A549 (cell line): ENCODE results near the gene PRELP. TPM values are rescaled to one million over a fixed set of nuclear protein-coding genes. Genes with fewer than 3 reads are reported as not detected.

ENCODE experiments used
- ATAC-seq, 2 experiments: fragments of 200-7000 bp in 1 of 2; fragments of >200 bp in 1 of 2; cut with Nextera tagmentation in 1 of 2; cut with Tn5 transposase in 1 of 2; 3 replicates each; pipeline versions ENCODE4 v1.8.0 to v1.9.1; 2018 to 2020; ENCODE audit warnings: mild to moderate bottlenecking in 1 of 2, moderate library complexity in 1 of 2
- CTCF ChIA-PET: fragments of 300-600 bp; sonication (Branson Sonifier 250); formaldehyde crosslinking; extraction: SDS; loops from one replicate; lab custom pipeline; 2021; ENCODE audit warnings: antibody characterized with exemption, inconsistent platforms; lab: Yijun Ruan, JAX
- POLR2A ChIA-PET: fragments of 350-600 bp; formaldehyde crosslinking; extraction: SDS; loops from one replicate; lab custom pipeline; 2021; ENCODE audit warnings: antibody characterized with exemption, inconsistent platforms; lab: Yijun Ruan, JAX
- DNase-seq, 2 experiments: peaks; one replicate each; pipeline versions ENCODE4 v3.0.0 to v3.0.0-alpha.2; 2011 to 2016; ENCODE audit warnings: low read depth in 1 of 2, low spot score in 1 of 2
- FAIRE-seq: peaks from 2 replicates; lab custom pipeline; 2011; peaks lifted over from hg19 to GRCh38; lab: Jason Lieb, UNC
- H3K27ac ChIP-seq, 2 experiments: fragments of >200 bp; sonication (Bioruptor Twin); formaldehyde crosslinking; 3 replicates each; pipeline ENCODE4 v1.5.1; 2016 to 2017
- H3K4me1 ChIP-seq: fragments of >200 bp; sonication (Bioruptor Twin); formaldehyde crosslinking; 3 replicates; pipeline ENCODE4 v1.6.1; 2016
- H3K4me2 ChIP-seq: fragments of >200 bp; sonication (Bioruptor Twin); formaldehyde crosslinking; 3 replicates; pipeline ENCODE4 v1.6.1; 2016
- H3K4me3 ChIP-seq: fragments of >200 bp; sonication (Bioruptor Twin); formaldehyde crosslinking; 3 replicates; pipeline ENCODE4 v1.5.1; 2016
- H3K9me3 ChIP-seq: fragments of >200 bp; sonication (Bioruptor Twin); formaldehyde crosslinking; 3 replicates; pipeline ENCODE4 v1.6.1; 2016
- ATOH8 ChIP-seq: fragments of 250-450 bp; sonication (Bioruptor Pico); IDR thresholded peaks from 2 replicates; pipeline ENCODE4 v1.5.0; 2020; ENCODE audit warnings: low read depth, mild to moderate bottlenecking, moderate library complexity
- BHLHE40 ChIP-seq: IDR thresholded peaks from 2 replicates; pipeline ENCODE4 v1.6.1; 2012; ENCODE audit warnings: low read depth, low read length, inconsistent platforms
- CBX2 ChIP-seq: fragments of 200-600 bp; sonication (generic); IDR thresholded peaks from 2 replicates; pipeline ENCODE4 v1.6.1; 2016; ENCODE audit warnings: low read depth, mild to moderate bottlenecking, borderline replicate concordance
- CHD4 ChIP-seq: fragments of 200-600 bp; sonication (generic); IDR thresholded peaks from 2 replicates; pipeline ENCODE4 v1.6.1; 2016; ENCODE audit warnings: antibody characterized with exemption, mild to moderate bottlenecking, borderline replicate concordance
- ELK1 ChIP-seq: fragments of 150-350 bp; IDR thresholded peaks from 2 replicates; pipeline ENCODE4 v1.6.1; 2014; ENCODE audit warnings: low read depth, mild to moderate bottlenecking, low read length
- FOSL2 ChIP-seq, 2 experiments: fragments of 450-650 bp in 1 of 2; fragments of >200 bp in 1 of 2; sonication (Bioruptor Twin) in 1 of 2; formaldehyde crosslinking; IDR thresholded peaks; 2 replicates each; pipeline versions ENCODE4 v1.5.0 to v1.6.1; 2016 to 2020; ENCODE audit warnings: mild to moderate bottlenecking in 1 of 2, moderate library complexity in 1 of 2
- GATA3 ChIP-seq: IDR thresholded peaks from 2 replicates; pipeline ENCODE4 v1.6.1; 2012; ENCODE audit warnings: borderline replicate concordance
- HOXA7 ChIP-seq: fragments of 250-450 bp; sonication (Bioruptor Pico); IDR thresholded peaks from 2 replicates; pipeline ENCODE4 v1.5.0; 2020; ENCODE audit warnings: mild to moderate bottlenecking, moderate library complexity
- HOXB13 ChIP-seq: fragments of 250-450 bp; sonication (Bioruptor Pico); IDR thresholded peaks from 2 replicates; pipeline ENCODE4 v1.5.0; 2020; ENCODE audit warnings: low read depth, mild to moderate bottlenecking, moderate library complexity
- HOXB5 ChIP-seq: fragments of 250-450 bp; sonication (Bioruptor Pico); IDR thresholded peaks from 2 replicates; pipeline ENCODE4 v1.5.0; 2020; ENCODE audit warnings: mild to moderate bottlenecking, moderate library complexity
- JUN ChIP-seq, 2 experiments: fragments of >200 bp; sonication (Bioruptor Twin); formaldehyde crosslinking; IDR thresholded peaks; 2 replicates in 1 of 2; 3 replicates in 1 of 2; pipeline ENCODE4 v1.6.1; 2016 to 2017
- KDM5A ChIP-seq: fragments of 200-600 bp; sonication (generic); IDR thresholded peaks from 2 replicates; pipeline ENCODE4 v1.6.1; 2016; ENCODE audit warnings: antibody characterized with exemption, mild to moderate bottlenecking
- MYC ChIP-seq: IDR thresholded peaks from 2 replicates; pipeline ENCODE4 v1.6.1; 2012; ENCODE audit warnings: mild to moderate bottlenecking, inconsistent platforms, low read length, improper control_type of control experiment, borderline replicate concordance
- NFE2L2 ChIP-seq: fragments of 150-350 bp; conservative IDR thresholded peaks from 2 replicates; pipeline ENCODE4 v1.6.1; 2014; ENCODE audit warnings: low read length
- PHF8 ChIP-seq: fragments of 200-600 bp; sonication (generic); IDR thresholded peaks from 2 replicates; pipeline ENCODE4 v1.6.1; 2016; ENCODE audit warnings: low read depth, mild to moderate bottlenecking, antibody characterized with exemption, moderate library complexity, borderline replicate concordance
- RCOR1 ChIP-seq: fragments of 150-350 bp; IDR thresholded peaks from 2 replicates; pipeline ENCODE4 v1.6.1; 2014; ENCODE audit warnings: antibody characterized with exemption, low read length, low read depth
- RNF2 ChIP-seq: fragments of 200-600 bp; sonication (generic); IDR thresholded peaks from 2 replicates; pipeline ENCODE4 v1.6.1; 2016; ENCODE audit warnings: low read depth, mild to moderate bottlenecking, antibody characterized with exemption, moderate library complexity, borderline replicate concordance
- ZC3H11A ChIP-seq: fragments of 450-650 bp; IDR thresholded peaks from 2 replicates; pipeline ENCODE4 v1.6.1; 2014; ENCODE audit warnings: antibody characterized with exemption, mild to moderate bottlenecking
- ZFP36 ChIP-seq: fragments of 450-650 bp; IDR thresholded peaks from 2 replicates; pipeline ENCODE4 v1.6.1; 2014; ENCODE audit warnings: borderline replicate concordance; ENCODE audit not compliant: partially characterized antibody
- ZNF302 ChIP-seq: fragments of 250-450 bp; sonication (Bioruptor Pico); IDR thresholded peaks from 2 replicates; pipeline ENCODE4 v1.9.0; 2021; ENCODE audit warnings: inconsistent platforms, mild to moderate bottlenecking, moderate library complexity
- WGBS: methylation state at CpG from one replicate; pipeline ENCODE4 v1.1.6; 2017; ENCODE audit errors: missing lambda C conversion rate; 5-methylcytosine and 5-hydroxymethylcytosine counted together
- polyA plus RNA-seq, 4 experiments: library from polyadenylated mRNA; depleted of rRNA in 3 of 4; stranded (reverse); fragments of >200 nt; fragmentation: RNase III in 1 of 4; extraction: RNeasy Plus Mini Kit Qiagen cat#74134 plus additional on column Dnase treatment in 1 of 4; gene quantifications; 2 replicates in 3 of 4; 3 replicates in 1 of 4; pipeline ENCODE4 v1.2.3, GENCODE V29; 2011 to 2017

Gene PRELP
- polyA plus RNA-seq, 2 of the 4 experiments (the other 2 are of a cell fraction) = not detected

GRCh38 chr1:203511513-203511912, 35.9 kb downstream of the PRELP start:
- ATAC-seq = no peak
- peak overlapping the region; percentile 86 to 91 for H3K27ac ChIP-seq
- peaks cover 52% of the 10 kb centered on the region for H3K4me1 ChIP-seq
- CTCF ChIA-PET = interaction anchor here (1.4 to 10.9 kb wide), 2 partner anchors 163 to 191 kb away, joined by 3 to 343 read pairs; no protein-coding TSS in a partner anchor
- H3K4me2 ChIP-seq = peak overlapping the region; percentile 73; the same call in 2 of the 3 replicates
- 90% methylated on average over 6 of the region's 6 CpGs for WGBS
- no peak for DNase-seq
- FAIRE-seq = no peak
- POLR2A ChIA-PET = no interaction called here
- TF ChIP-seq BHLHE40 (no peak), CHD4 (no peak), ATOH8 (no peak), CBX2 (no peak), FOSL2 (IDR thresholded peaks at IDR 0.05) (no peak), FOSL2 (CRISPR knock-in tag; IDR thresholded peaks at IDR 0.05) (no peak), ZC3H11A (no peak), MYC (no peak), PHF8 (no peak), HOXA7 (CRISPR knock-in tag) (no peak), KDM5A (no peak), ZFP36 (no peak), HOXB13 (CRISPR knock-in tag) (no peak), HOXB5 (CRISPR knock-in tag) (no peak)
- TF ChIP-seq, all 56 proteins: peak for 0
- Histone ChIP-seq H3K4me3 (no peak overlapping the region), H3K9me3 (no peaks in the 10 kb centered on the region)

- H3K4me2 ChIP-seq = peak overlapping the region; percentile 73
- no peak for DNase-seq
- POLR2A ChIA-PET = no interaction called here
- H3K4me3 ChIP-seq = no peak overlapping the region
- CTCF ChIA-PET = interaction anchor here (10.9 kb wide), 1 partner anchor 191 kb away, joined by 343 read pairs; no protein-coding TSS in a partner anchor
- FAIRE-seq = no peak
- H3K27ac ChIP-seq = peak overlapping the region; percentile 86 to 91
- no peak for ATAC-seq
- 85% methylated on average over 4 of the region's 4 CpGs for WGBS
- no peak for TF ChIP-seq RCOR1
- no peak for TF ChIP-seq CBX2
- TF ChIP-seq GATA3 = no peak
- TF ChIP-seq KDM5A = no peak
- TF ChIP-seq HOXB13 (CRISPR knock-in tag) = no peak
- TF ChIP-seq ZNF302 (CRISPR knock-in tag) = no peak
- TF ChIP-seq RNF2 = no peak
- TF ChIP-seq BHLHE40 = no peak
- TF ChIP-seq HOXA7 (CRISPR knock-in tag) = no peak
- no peaks in the 10 kb centered on the region for H3K9me3 ChIP-seq
- peaks cover 52% of the 10 kb centered on the region for H3K4me1 ChIP-seq
These were observed 36.3 kb downstream of the PRELP start for GRCh38 chr1:203511930-203512329.

- Histone ChIP-seq H3K4me2 (peak overlapping the region; percentile 73), H3K4me1 (peaks cover 48% of the 10 kb centered on the region), H3K9me3 (no peaks in the 10 kb centered on the region), H3K4me3 (no peak overlapping the region), H3K27ac (peak overlapping the region; percentile 86 to 91)
- DNase-seq (no peak), ATAC-seq (peak in 1 of 2 experiments; percentile 43; a peak in 2 of 6 replicates), FAIRE-seq (no peak)
- ChIA-PET POLR2A (no interaction called here), CTCF (interaction anchor here (2.6 kb wide), 1 partner anchor 190 kb away, joined by 17 read pairs; no protein-coding TSS in a partner anchor)
- WGBS = 6% methylated on average over 1 of the region's 1 CpG
- TF ChIP-seq ELK1 (no peak), NFE2L2 (no peak), ZFP36 (peak; percentile 32), JUN (IDR thresholded peaks at IDR 0.05) (no peak)
These were observed 36.9 kb downstream of the PRELP start for GRCh38 chr1:203512517-203512847.
